PC-3 (cell line): Measurements from ENCODE around the gene CD6.

Source experiments
- CTCF ChIP-seq: fragments of 300-600 bp; sonication (generic); conservative IDR thresholded peaks from 2 replicates; pipeline ENCODE4 v1.5.1; 2017; ENCODE audit warnings: antibody characterized with exemption, low read depth, mild to moderate bottlenecking, low read length
- EZH2 ChIP-seq: fragments of 300-600 bp; sonication (generic); IDR thresholded peaks from one replicate; pipeline ENCODE4 v1.6.1; 2017; ENCODE audit warnings: antibody characterized with exemption, mild to moderate bottlenecking, low read length; ENCODE audit not compliant: unreplicated experiment
- EZH2phosphoT487 ChIP-seq: fragments of 300-600 bp; sonication (generic); IDR thresholded peaks from 2 replicates; pipeline ENCODE4 v1.6.1; 2018; ENCODE audit warnings: mild to moderate bottlenecking, antibody characterized with exemption, low read length, borderline replicate concordance

GRCh38 chr11:60978546-60979380, 7.3 kb downstream of the CD6 start:
- TF ChIP-seq CTCF: no peak
- TF ChIP-seq EZH2phosphoT487: no peak
- TF ChIP-seq EZH2: no peak
